OCI-LY7 (cell line): ENCODE results near the gene DOCK9.

Experiments used
- CTCF ChIP-seq: fragments of 200-600 bp; sonication (generic); conservative IDR thresholded peaks from 2 replicates; pipeline ENCODE4 v1.5.1; 2014; ENCODE audit warnings: mild to moderate bottlenecking, antibody characterized with exemption, low read length, moderate library complexity, mixed read lengths
- EZH2phosphoT487 ChIP-seq: fragments of 200-600 bp; sonication (generic); IDR thresholded peaks from 2 replicates; pipeline ENCODE4 v1.6.1; 2018; ENCODE audit warnings: low read depth, borderline replicate concordance, mild to moderate bottlenecking, mixed run types, antibody characterized with exemption, low read length, moderate library complexity, mixed read lengths

- TF ChIP-seq CTCF (no peak), EZH2phosphoT487 (no peak)
Observed at GRCh38 chr13:98820300-98820699, 157.6 kb downstream of the DOCK9 start.
